Measurements from ENCODE around the gene FFAR2. TPM values are rescaled to one million over a fixed set of nuclear protein-coding genes. Genes with fewer than 3 reads are reported as not detected.

The FFAR2 gene
- total RNA-seq, 1 donor from 2014 or later: 1.9 TPM

DNA sequence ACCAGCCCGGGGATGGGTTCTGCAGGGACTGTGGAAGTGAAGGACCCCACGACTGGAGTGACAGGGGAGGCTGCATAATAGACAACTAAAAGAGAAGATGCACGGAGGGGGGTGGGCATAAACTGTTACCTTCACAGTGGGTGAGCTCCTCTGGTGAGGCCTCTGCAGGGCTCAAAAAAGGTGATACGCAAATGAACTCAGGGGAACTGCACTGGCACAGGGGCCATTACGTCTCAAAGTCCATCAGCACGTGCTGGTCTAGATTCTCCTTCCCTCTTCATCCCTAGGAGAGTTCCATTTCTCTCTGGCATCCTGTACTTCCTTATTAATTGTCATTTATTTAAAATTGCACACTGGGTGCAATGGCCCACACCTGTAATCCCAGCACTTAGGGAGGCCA lies 8.1 kb upstream of the FFAR2 start:
- H3K4me3 Mint-ChIP-seq (ENCODE audit: low read depth): no peak overlapping the region
- H3K9me3 Mint-ChIP-seq (ENCODE audit: low read depth): no peaks in the 10 kb centered on the region
- peaks cover 10% of the 10 kb centered on the region for H3K27me3 Mint-ChIP-seq
- no peak for DNase-seq (ENCODE audit: low spot score, unreplicated experiment)
- no peaks in the 10 kb centered on the region for H3K36me3 Mint-ChIP-seq (ENCODE audit: insufficient read depth)
- H3K27ac Mint-ChIP-seq: no peak overlapping the region
- TF ChIP-seq, protein P1, sequence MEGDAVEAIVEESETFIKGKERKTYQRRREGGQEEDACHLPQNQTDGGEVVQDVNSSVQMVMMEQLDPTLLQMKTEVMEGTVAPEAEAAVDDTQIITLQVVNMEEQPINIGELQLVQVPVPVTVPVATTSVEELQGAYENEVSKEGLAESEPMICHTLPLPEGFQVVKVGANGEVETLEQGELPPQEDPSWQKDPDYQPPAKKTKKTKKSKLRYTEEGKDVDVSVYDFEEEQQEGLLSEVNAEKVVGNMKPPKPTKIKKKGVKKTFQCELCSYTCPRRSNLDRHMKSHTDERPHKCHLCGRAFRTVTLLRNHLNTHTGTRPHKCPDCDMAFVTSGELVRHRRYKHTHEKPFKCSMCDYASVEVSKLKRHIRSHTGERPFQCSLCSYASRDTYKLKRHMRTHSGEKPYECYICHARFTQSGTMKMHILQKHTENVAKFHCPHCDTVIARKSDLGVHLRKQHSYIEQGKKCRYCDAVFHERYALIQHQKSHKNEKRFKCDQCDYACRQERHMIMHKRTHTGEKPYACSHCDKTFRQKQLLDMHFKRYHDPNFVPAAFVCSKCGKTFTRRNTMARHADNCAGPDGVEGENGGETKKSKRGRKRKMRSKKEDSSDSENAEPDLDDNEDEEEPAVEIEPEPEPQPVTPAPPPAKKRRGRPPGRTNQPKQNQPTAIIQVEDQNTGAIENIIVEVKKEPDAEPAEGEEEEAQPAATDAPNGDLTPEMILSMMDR (IDR thresholded peaks at IDR 0.05; ENCODE audit: unreplicated experiment): no peak
- peaks cover 7% of the 10 kb centered on the region for H3K4me1 Mint-ChIP-seq (ENCODE audit: low read depth)

DNA sequence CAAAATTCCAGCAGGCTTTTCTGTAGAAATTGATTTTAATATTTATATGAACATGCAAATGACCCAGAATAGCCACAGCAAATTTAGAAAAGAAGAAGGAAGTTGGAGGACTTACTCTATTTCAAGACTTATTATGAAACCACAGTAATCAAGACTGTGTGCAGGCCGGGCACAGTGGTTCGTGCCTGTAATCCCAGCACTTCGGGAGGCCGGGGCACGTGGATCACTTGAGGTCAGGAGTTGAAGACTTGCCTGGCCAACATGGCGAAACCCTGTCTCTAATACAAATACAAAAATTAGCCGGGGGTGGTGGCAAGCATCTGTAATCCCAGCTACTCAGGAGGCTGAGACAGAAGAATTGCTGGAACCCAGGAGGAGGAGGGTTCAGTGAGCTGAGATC lies 6.0 kb upstream of the FFAR2 start:
- TF ChIP-seq, protein P1 (IDR thresholded peaks at IDR 0.05; ENCODE audit: unreplicated experiment): no peak
- Mint-ChIP-seq H3K27me3 (peaks cover 25% of the 10 kb centered on the region), H3K36me3 (ENCODE audit: insufficient read depth) (no peaks in the 10 kb centered on the region), H3K9me3 (ENCODE audit: low read depth) (no peaks in the 10 kb centered on the region), H3K27ac (no peak overlapping the region), H3K4me3 (ENCODE audit: low read depth) (no peak overlapping the region), H3K4me1 (ENCODE audit: low read depth) (peaks cover 7% of the 10 kb centered on the region)
- DNase-seq (ENCODE audit: low spot score, unreplicated experiment): no peak

DNA sequence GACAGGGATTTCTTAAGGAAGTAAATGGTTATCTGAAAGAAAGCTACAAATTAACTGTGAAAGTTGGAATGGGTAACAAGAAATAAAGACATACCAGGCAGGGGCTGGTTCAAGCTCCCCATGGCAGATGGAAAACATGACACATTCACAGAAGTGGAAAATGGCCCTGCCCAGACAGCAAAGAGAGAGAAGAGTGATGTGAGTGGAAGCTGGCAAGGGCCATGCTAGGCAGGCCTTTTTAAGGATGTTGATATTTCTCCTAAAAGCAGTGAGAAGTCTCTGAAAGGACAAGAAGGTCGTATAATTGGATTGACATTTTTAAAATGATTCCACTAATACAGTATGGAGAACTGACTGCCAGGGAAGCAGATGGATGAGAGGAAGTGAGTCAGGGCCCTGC lies 3.3 kb upstream of the FFAR2 start:
- no peaks in the 10 kb centered on the region for H3K9me3 Mint-ChIP-seq (ENCODE audit: low read depth)

DNA sequence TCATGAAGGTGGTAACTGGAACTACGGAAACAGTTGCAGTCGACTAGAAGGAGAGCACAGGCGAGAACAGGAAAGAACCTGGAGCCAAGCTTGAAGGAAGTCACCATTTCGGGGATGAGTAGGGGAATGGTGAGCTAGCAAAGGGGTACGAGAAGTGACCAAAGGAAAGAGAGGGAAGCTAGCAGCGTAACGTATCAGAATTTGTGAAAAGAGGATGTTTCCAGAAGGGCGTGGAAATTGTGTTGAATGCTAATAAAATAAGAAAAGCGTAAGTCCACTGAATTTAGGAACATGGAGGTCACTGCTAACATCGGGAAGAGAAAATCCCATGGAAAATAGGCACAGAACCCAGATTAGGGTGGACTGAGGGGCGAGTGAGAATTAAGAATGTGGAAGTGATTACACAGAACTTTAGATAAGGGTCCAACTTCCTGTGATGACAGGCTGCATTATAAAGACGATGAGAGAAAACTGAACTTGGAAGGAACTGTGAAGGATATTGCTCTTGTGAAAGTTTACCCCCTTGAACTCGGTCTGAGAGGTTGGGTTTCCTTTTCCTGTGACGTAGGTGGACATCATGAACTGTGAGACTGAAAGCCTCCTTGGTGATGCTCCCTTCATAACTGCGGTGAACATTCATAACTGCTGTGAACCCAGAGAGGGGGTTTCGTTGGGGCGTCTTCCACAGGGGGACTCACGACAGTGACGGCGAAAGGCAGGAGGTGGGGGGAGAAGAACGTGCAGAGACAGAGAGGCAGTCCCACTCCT lies 2.0 kb upstream of the FFAR2 start:
- TF ChIP-seq, protein P1 (IDR thresholded peaks at IDR 0.05; ENCODE audit: unreplicated experiment): no peak
- peaks cover 36% of the 10 kb centered on the region for H3K27me3 Mint-ChIP-seq

More for the DNA sequence above, 3.3 kb upstream of the FFAR2 start:
- Mint-ChIP-seq H3K4me3 (ENCODE audit: low read depth) (no peak overlapping the region), H3K27ac (no peak overlapping the region), H3K27me3 (peaks cover 30% of the 10 kb centered on the region), H3K4me1 (ENCODE audit: low read depth) (peaks cover 9% of the 10 kb centered on the region), H3K36me3 (ENCODE audit: insufficient read depth) (no peaks in the 10 kb centered on the region)
- TF ChIP-seq, protein P1 (IDR thresholded peaks at IDR 0.05; ENCODE audit: unreplicated experiment): no peak
- no peak for DNase-seq (ENCODE audit: low spot score, unreplicated experiment)

GRCh38 chr19:35449359-35450043 lies 1.4 kb downstream of the FFAR2 start:
- peaks cover 9% of the 10 kb centered on the region for H3K4me1 Mint-ChIP-seq (ENCODE audit: low read depth)
- no peak overlapping the region for H3K4me3 Mint-ChIP-seq (ENCODE audit: low read depth)
- no peaks in the 10 kb centered on the region for H3K36me3 Mint-ChIP-seq (ENCODE audit: insufficient read depth)
- peaks cover 39% of the 10 kb centered on the region for H3K27me3 Mint-ChIP-seq
- TF ChIP-seq, protein P1 (IDR thresholded peaks at IDR 0.05; ENCODE audit: unreplicated experiment): no peak
- H3K9me3 Mint-ChIP-seq (ENCODE audit: low read depth): no peaks in the 10 kb centered on the region
- H3K27ac Mint-ChIP-seq: no peak overlapping the region
- no peak for DNase-seq (ENCODE audit: low spot score, unreplicated experiment)

More for the DNA sequence above, 2.0 kb upstream of the FFAR2 start:
- Mint-ChIP-seq H3K27ac (no peak overlapping the region), H3K36me3 (ENCODE audit: insufficient read depth) (no peaks in the 10 kb centered on the region), H3K4me1 (ENCODE audit: low read depth) (peaks cover 9% of the 10 kb centered on the region), H3K4me3 (ENCODE audit: low read depth) (no peak overlapping the region), H3K9me3 (ENCODE audit: low read depth) (no peaks in the 10 kb centered on the region)
- DNase-seq (ENCODE audit: low spot score, unreplicated experiment): no peak
